Stimulated activated naive CD8-positive, alpha-beta T cell treated with anti-CD3 and anti-CD28 coated beads, Interleukin-15, Interleukin-2, amounts not matched to agents 100 ng/mL and 50 ng/mL, for 24 hours (primary cell): ENCODE data around the gene TTC38.

ENCODE experiments used
- H3K27ac Mint-ChIP-seq: one replicate; pipeline ENCODE4 v1.8.0; 2021; ENCODE audit warnings: mild to moderate bottlenecking, mixed read lengths
- H3K27me3 Mint-ChIP-seq: one replicate; pipeline ENCODE4 v1.8.0; 2021; ENCODE audit warnings: mixed read lengths
- H3K36me3 Mint-ChIP-seq: one replicate; pipeline ENCODE4 v1.8.0; 2021; ENCODE audit warnings: low read depth, mixed read lengths
- H3K4me1 Mint-ChIP-seq: one replicate; pipeline ENCODE4 v1.8.0; 2021; ENCODE audit warnings: low read depth, mixed read lengths
- H3K4me3 Mint-ChIP-seq: one replicate; pipeline ENCODE4 v1.8.0; 2021; ENCODE audit warnings: mild to moderate bottlenecking, mixed read lengths
- H3K9me3 Mint-ChIP-seq: one replicate; pipeline ENCODE4 v1.8.0; 2021; ENCODE audit warnings: mixed read lengths

TTC38 gene

DNA sequence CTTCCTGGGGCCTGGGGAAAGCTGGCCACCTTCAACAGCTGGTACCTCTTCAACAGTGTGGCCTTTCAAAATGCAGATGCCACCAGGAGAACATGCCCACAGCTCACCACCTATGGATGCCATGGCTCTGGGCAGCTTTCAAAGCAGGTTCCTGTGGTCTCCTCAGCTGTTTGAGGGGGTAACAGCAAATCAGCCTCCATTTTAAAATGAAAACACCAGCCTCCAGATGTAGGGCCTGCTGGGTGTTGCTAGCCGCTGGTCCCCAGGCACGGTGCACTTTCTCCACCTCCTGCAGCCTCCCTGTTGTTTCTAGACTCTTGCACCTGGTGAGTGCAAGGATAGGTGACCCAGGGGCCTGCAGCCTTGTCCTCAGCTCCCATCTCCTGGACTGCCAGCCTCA lies 27.7 kb upstream of the TTC38 start:
- H3K27ac Mint-ChIP-seq: no peak overlapping the region
- H3K36me3 Mint-ChIP-seq: peaks cover 9% of the 10 kb centered on the region
- no peak overlapping the region for H3K4me3 Mint-ChIP-seq
- peaks cover 22% of the 10 kb centered on the region for H3K4me1 Mint-ChIP-seq
- no peaks in the 10 kb centered on the region for H3K27me3 Mint-ChIP-seq
- no peaks in the 10 kb centered on the region for H3K9me3 Mint-ChIP-seq

DNA sequence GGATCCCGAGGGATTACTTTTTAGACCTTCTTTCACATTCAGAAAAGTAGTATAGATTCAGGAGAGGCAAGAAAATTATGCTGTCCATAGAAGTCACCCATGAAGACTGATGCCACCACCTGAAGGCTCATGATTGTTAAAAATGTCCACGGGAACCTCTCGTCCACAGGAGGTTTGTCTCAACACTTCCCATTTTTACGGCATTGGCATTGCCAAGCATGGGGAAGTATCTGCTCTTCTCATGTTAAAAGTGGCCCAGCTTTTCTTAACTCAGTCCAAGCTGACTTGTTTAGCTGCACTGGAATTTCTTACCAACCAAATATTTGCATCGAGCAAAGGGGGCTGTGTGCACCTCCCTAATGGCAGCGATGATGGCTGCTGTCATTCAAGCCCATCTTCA lies 27.3 kb upstream of the TTC38 start:
- Mint-ChIP-seq H3K9me3 (no peaks in the 10 kb centered on the region), H3K27me3 (no peaks in the 10 kb centered on the region), H3K36me3 (peaks cover 5% of the 10 kb centered on the region), H3K4me1 (peaks cover 22% of the 10 kb centered on the region), H3K27ac (no peak overlapping the region), H3K4me3 (no peak overlapping the region)

DNA sequence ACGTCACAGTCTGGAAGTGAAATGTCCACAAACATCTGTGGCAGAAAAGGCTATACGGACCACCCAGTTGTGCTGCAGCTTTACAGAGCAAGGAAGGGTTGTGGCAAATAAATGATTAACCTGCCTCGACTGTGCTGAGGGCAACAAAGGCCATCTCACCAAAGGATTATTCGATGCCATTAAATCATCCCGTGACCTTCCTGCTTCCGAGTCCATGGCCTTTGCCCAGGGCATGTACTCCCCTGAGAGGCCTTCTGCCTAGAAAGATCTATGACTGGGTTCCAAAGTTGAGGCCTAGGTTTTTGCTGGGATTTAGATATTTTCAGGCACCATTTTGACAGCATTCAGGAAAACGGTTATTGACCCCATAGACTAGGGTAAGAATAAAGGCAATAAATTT lies 26.9 kb upstream of the TTC38 start:
- Mint-ChIP-seq H3K4me3 (no peak overlapping the region), H3K27ac (no peak overlapping the region), H3K4me1 (peaks cover 22% of the 10 kb centered on the region), H3K9me3 (no peaks in the 10 kb centered on the region), H3K36me3 (peaks cover 5% of the 10 kb centered on the region), H3K27me3 (no peaks in the 10 kb centered on the region)

DNA sequence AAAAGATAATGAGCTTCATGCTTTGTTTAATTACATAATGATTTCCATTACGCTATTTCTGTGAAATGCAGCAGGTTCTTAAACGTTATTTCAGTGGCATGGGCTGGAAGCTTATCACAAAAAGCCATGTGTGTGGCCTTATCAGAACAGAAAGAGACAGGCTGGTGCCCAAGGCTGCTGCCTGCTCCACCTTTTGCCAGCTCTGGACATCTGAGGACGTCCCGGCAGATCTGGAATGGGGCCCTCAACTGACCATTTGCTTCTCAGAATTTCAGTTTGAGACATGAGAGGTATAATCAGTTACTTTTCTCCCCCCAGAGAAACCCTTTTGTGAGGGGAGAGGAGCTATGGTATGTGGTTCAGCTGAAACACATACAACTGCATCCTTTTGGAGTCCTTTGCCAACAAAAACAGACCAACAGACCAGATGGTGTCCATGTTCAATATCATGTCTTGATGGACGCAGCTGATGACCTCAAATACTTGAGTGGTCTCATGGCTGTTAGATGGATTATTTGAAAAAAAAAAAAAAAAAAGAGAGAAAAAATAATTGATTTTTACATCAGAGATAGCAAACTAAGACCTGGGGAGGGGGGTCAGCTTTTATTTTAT lies 26.3 kb upstream of the TTC38 start:
- H3K27ac Mint-ChIP-seq: no peak overlapping the region
- no peaks in the 10 kb centered on the region for H3K9me3 Mint-ChIP-seq
- H3K27me3 Mint-ChIP-seq: no peaks in the 10 kb centered on the region
- H3K36me3 Mint-ChIP-seq: peaks cover 5% of the 10 kb centered on the region
- no peak overlapping the region for H3K4me3 Mint-ChIP-seq
- peaks cover 22% of the 10 kb centered on the region for H3K4me1 Mint-ChIP-seq

DNA sequence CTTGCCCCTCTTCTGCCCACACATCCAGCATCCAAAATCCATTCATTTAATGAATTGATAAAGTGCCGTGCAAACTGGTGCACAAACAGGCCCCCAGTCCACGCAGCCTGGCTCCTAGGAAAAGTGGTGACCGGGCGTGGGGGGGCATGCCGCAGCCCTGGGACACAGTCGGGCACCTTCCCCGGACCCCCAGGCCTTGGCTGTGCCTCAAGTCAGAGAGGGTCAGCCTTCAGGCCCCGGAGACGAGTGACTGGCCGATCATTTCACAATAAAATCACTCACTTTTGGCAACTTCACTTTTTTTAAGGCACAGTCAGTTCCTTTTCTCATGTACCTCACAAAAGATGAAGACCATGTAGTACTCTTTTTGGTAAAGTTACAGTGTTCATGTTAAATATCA lies 25.7 kb upstream of the TTC38 start:
- H3K27ac Mint-ChIP-seq: no peak overlapping the region
- peaks cover 22% of the 10 kb centered on the region for H3K4me1 Mint-ChIP-seq
- H3K36me3 Mint-ChIP-seq: peaks cover 5% of the 10 kb centered on the region
- no peak overlapping the region for H3K4me3 Mint-ChIP-seq
- H3K27me3 Mint-ChIP-seq: no peaks in the 10 kb centered on the region
- H3K9me3 Mint-ChIP-seq: no peaks in the 10 kb centered on the region

DNA sequence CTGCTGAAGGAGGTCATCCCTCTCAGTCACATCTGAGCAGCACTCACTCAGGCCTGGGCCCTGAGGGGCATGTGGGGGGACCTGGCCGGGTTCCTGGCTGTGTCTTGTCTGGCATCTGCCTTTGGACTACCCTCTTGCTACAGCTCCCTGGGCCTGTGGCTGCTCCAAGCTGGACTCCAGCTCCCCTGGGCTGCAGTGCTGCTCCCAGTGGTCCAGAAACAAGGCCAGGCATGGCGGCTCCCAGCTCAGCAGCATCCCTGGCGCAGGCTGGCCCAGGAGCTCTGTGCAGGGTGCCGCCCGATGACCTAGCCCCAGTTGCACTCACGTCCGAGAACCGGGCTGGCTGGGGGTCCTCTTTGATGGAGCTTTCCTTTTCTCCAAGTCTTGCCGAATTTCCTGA lies 23.0 kb upstream of the TTC38 start:
- Mint-ChIP-seq H3K4me1 (peaks cover 22% of the 10 kb centered on the region), H3K9me3 (no peaks in the 10 kb centered on the region), H3K4me3 (no peak overlapping the region), H3K36me3 (peaks cover 5% of the 10 kb centered on the region), H3K27ac (no peak overlapping the region), H3K27me3 (no peaks in the 10 kb centered on the region)

DNA sequence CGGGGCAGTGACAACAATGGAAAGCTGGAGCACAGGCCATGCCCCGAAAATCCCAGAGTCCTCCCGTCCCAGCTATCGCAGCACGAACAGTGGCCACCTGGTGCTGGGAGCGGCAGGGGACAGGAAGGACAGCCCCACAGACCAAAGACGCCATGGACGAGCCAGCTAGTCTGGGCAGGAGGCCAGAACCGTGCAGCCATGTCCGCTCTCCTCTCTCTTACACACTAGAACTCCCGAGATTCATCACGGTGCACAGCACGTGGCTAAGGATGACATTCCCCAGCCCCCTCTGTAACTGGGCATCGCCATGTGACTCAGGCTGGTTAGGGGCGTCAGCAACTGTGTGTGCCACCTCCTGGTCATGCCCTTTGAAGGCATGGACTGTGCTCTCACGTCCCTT lies 22.3 kb upstream of the TTC38 start:
- Mint-ChIP-seq H3K4me1 (peaks cover 15% of the 10 kb centered on the region), H3K4me3 (no peak overlapping the region), H3K27me3 (no peaks in the 10 kb centered on the region), H3K9me3 (no peaks in the 10 kb centered on the region), H3K36me3 (peaks cover 5% of the 10 kb centered on the region), H3K27ac (no peak overlapping the region)

DNA sequence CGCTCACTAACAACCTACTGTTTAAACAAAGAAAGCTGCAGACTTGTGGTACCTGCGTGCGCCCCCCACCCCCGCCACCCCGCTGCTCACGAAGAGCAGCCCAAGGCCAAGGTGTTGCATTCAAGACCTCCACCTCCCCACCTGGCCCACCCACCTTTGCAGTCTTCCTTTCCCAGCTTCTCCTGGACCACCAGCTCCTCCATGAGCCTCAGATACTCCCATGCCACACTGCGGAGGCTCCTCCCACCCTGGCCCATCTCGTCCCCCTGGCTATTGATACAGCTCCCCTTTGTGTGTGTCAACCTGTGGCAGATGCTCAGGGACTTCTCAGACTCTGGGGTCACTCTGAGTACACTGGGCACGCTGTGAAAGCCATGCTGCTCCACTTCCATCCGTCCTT lies 21.6 kb upstream of the TTC38 start:
- Mint-ChIP-seq H3K36me3 (peaks cover 5% of the 10 kb centered on the region), H3K27ac (no peak overlapping the region), H3K4me1 (peaks cover 14% of the 10 kb centered on the region), H3K4me3 (no peak overlapping the region), H3K27me3 (no peaks in the 10 kb centered on the region), H3K9me3 (no peaks in the 10 kb centered on the region)

DNA sequence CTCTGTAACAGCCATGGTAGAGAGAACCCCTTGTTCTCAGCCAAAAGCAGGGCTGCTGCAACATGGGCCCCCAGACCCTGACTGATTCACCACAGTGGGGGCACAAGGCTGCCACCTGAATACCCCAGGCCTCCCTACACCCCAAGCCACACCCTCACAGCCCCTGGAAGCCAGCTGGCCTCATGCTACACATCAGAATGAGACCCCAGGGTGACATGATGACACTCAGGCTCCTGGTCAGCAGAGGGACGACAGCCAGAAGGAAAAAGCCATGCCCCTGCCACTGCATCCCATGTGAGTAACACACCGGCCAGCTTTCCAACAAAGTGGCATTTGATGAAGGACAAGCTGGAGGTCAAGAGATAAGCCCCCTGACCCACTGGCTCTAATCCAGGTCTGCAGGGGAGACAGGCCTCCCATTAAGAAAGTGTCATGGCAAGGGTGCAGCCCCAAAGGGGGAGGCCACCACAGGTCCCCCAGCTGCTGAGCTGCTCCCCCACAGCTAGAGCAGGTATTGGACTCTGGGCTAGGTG lies 20.3 kb upstream of the TTC38 start:
- Mint-ChIP-seq H3K27me3 (no peaks in the 10 kb centered on the region), H3K4me3 (no peak overlapping the region), H3K27ac (no peak overlapping the region)

DNA sequence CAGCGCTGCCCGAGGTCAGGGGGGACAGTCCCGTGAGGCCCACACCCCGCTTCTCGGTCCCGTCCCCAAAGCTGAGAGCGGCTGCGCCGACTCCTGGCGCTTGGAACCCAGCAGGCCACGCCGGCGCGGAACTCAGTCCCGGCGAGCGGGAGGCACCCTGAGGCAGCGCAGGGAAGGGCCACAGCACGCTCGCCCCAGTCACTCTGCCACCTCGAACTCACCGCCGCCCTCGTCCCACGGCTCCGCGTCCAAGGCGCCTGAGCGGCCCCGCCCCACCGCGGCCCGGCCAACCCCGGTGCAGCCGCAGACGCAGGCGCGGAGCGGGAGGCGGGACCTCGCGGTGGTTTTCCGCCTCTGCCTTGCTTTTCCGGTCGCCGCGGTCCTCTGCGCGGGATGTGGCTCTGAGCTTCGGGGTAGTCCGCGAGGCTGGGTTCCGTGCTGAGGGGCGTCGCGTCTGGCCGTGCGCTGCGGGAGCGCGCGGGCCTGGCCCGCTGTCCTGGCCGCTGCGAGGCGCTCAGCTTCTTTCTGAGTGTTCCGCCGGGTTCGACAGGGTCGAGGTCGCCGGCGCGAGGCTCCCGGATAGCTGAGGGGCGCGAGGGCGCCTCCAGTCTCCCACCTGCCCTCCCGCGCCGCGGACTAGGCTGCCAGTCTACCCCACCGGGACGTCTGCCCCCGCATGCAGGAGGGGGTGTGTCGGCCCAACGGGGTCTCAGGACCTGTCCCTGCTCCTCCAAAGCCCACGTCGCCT lies 17.6 kb upstream of the TTC38 start, which contains the start of gene CDPF1:
Gene CDPF1 (minus strand): TSS at position 259 of the 748 bp plus-strand sequence. CDS start 2,009 bp downstream, outside the sequence.
- Mint-ChIP-seq H3K27ac (peak within 1 kb of the TSS; percentile 83), H3K4me3 (peak within 1 kb of the TSS; percentile 85), H3K27me3 (no peaks in the 10 kb centered on the region), H3K4me1 (peaks cover 36% of the 10 kb centered on the region), H3K9me3 (no peaks in the 10 kb centered on the region), H3K36me3 (no peaks in the 10 kb centered on the region)

More for the DNA sequence above, 20.3 kb upstream of the TTC38 start:
- peaks cover 5% of the 10 kb centered on the region for H3K36me3 Mint-ChIP-seq
- H3K9me3 Mint-ChIP-seq: no peaks in the 10 kb centered on the region
- H3K4me1 Mint-ChIP-seq: peaks cover 25% of the 10 kb centered on the region

DNA sequence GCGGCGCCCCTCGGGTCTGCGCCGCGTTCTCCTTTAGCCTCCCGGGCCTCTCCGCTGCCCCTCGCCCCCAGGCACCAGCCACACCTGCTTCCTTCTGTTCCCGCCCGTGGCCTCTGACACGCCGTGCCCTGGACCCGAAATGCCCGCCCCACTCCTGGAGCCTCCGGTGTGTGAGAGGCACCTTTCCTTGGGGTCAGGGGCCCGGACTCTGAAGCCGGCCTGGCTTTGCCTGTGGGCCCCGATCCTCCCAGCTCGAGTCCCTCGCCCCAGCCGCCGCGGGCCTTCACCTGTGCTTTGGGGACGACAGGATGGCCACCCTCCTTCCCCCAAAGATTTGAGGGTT lies 17.1 kb upstream of the TTC38 start:
- H3K27ac Mint-ChIP-seq: peak overlapping the region; percentile 83
- no peaks in the 10 kb centered on the region for H3K27me3 Mint-ChIP-seq
- peak overlapping the region; percentile 85 for H3K4me3 Mint-ChIP-seq

DNA sequence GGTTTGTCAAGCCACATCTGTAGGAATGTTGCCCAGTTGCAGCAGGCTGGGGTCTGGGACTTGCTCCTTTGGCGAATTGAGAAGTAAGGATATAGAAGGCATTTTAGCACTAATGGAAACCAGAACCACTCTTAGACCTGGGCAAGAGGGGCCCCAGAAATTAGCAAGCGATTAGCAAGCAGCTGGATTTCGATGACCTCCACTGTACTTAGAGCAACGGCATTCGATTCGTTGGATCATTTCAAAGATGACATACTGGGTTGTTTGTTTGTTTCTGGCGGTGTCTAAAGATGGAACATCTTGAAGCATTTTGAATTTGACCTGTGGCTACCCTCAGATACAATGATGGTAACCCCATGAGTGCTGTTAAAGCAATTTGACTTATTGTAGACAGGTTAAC lies 16.5 kb upstream of the TTC38 start:
- H3K4me3 Mint-ChIP-seq: peak overlapping the region; percentile 85
- no peaks in the 10 kb centered on the region for H3K27me3 Mint-ChIP-seq
- peaks cover 36% of the 10 kb centered on the region for H3K4me1 Mint-ChIP-seq
- H3K9me3 Mint-ChIP-seq: no peaks in the 10 kb centered on the region
- H3K36me3 Mint-ChIP-seq: no peaks in the 10 kb centered on the region
- peak overlapping the region; percentile 83 for H3K27ac Mint-ChIP-seq

More for the DNA sequence above, 17.1 kb upstream of the TTC38 start:
- Mint-ChIP-seq H3K4me1 (peaks cover 36% of the 10 kb centered on the region), H3K9me3 (no peaks in the 10 kb centered on the region), H3K36me3 (no peaks in the 10 kb centered on the region)

DNA sequence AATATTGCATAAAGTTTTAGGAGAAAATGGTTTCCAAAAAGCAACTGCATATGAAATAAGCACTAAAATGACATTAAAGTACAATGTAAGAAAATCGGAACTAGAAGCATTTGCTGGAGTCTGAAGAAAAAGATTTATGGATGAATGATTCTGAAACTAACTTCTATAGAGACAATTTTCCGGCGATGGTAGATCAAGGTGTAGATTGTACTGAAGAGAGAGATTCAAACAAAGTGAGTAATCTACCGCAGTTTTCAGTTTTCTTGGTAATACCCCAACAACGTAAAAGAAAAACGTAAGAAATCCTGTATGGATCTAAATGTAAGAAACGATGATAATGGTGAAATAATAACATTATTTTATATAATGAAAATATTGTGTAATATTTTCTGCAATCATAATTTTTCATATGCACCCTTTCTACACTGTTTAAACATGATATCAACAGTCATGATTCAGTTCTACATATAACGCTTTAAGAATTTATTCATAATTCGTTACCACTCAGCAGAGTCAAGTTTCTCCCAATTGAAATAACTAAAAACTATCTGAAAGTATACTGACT lies 15.9 kb upstream of the TTC38 start:
- H3K27ac Mint-ChIP-seq: no peak overlapping the region

DNA sequence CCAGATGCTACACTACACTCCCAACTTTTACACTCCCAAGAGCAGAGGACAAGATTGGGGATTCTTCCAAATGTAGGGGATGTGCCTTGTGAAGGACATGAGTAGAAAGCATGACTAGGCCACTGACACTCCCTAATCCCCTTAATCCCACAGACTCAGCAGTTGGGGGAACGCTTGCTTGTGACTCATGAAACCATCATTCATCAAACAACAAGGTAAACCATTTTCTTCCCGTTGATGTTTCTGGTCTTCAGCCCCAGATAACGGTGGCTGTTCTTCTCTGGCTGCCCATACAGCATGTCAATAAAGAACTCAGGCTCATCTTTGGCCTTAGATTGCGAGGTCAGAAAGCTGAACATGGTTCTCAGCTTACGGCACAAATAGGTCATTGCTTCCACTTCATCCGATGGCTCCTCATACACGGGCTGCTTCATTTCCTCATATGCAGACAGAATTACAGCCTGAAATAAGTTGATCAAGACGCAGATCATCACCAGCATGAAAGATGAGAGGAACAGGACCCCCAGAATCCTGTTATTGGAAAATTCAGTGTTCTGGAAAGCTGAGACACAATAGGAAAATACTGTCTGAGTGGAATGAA lies 11.3 kb upstream of the TTC38 start:
- peaks cover 28% of the 10 kb centered on the region for H3K27me3 Mint-ChIP-seq
- H3K36me3 Mint-ChIP-seq: no peaks in the 10 kb centered on the region
- H3K9me3 Mint-ChIP-seq: no peaks in the 10 kb centered on the region
- H3K27ac Mint-ChIP-seq: no peak overlapping the region
- no peak overlapping the region for H3K4me3 Mint-ChIP-seq
- H3K4me1 Mint-ChIP-seq: peaks cover 21% of the 10 kb centered on the region

More for the DNA sequence above, 15.9 kb upstream of the TTC38 start:
- no peaks in the 10 kb centered on the region for H3K36me3 Mint-ChIP-seq
- no peaks in the 10 kb centered on the region for H3K9me3 Mint-ChIP-seq
- H3K4me3 Mint-ChIP-seq: peak overlapping the region; percentile 85
- peaks cover 36% of the 10 kb centered on the region for H3K4me1 Mint-ChIP-seq
- no peaks in the 10 kb centered on the region for H3K27me3 Mint-ChIP-seq

DNA sequence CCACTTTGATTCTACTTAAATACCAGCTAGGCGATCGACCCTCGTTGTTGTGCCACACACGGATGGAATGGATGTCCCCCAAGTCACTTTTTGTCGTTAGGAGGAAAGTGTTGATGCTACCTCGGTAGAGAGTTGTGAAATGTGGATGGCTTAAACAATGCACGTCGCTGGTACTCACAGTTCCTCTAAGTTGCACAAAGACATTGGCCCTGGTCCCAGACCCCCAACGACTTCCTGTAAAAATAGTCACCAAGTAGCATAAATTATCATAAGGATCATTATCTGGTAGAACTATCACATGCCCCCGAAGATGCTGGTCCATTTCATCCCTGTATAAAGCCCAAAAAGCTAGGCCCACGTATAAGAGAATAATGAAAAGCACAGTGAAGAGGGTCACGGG lies 8.4 kb upstream of the TTC38 start:
- no peaks in the 10 kb centered on the region for H3K9me3 Mint-ChIP-seq
- H3K4me1 Mint-ChIP-seq: peaks cover 3% of the 10 kb centered on the region
- H3K27ac Mint-ChIP-seq: no peak overlapping the region
- peaks cover 48% of the 10 kb centered on the region for H3K27me3 Mint-ChIP-seq
- no peak overlapping the region for H3K4me3 Mint-ChIP-seq
- H3K36me3 Mint-ChIP-seq: no peaks in the 10 kb centered on the region
